GM18517 (cell line): Measurements from ENCODE around the gene IFITM2.
"Not testable (repeated sequence)": the region's sequence is repeated elsewhere in the genome, so short reads cannot be mapped to it uniquely, and the experiment has no call there.

Experiments used
- ATAC-seq: cut with Tn5 transposase; IDR thresholded peaks from one replicate; pipeline ENCODE4 v1.9.1; 2021; ENCODE audit warnings: mild to moderate bottlenecking, moderate library complexity; ENCODE audit not compliant: unreplicated experiment

The IFITM2 gene

DNA sequence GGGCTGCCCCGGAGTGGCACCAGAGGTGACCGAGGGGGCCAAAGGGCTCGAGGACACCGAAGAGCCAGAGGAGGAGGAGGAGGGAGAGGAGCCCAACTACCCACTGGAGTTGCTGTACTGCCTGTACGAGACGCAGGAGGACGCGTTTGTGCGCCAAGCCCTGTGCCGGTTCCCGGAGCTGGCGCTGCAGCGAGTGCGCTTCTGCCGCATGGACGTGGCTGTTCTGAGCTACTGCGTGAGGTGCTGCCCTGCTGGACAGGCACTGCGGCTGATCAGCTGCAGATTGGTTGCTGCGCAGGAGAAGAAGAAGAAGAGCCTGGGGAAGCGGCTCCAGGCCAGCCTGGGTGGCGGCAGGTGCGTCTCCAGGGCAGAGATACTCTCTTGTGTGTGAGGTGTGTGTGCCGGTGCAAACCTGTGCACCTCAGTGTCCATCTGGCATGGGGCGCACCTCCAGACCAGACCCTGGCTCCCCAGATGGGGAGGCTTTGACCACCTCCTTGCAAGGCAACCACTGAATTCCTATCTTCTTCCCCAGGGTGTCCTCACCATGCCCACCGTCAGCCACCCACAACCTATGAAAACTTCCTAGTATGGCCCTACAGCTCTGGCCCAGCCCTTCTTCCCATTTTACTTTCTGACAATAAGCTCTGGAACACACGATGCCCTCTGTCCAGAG lies 26.0 kb upstream of the IFITM2 start:
- ATAC-seq = no peak

DNA sequence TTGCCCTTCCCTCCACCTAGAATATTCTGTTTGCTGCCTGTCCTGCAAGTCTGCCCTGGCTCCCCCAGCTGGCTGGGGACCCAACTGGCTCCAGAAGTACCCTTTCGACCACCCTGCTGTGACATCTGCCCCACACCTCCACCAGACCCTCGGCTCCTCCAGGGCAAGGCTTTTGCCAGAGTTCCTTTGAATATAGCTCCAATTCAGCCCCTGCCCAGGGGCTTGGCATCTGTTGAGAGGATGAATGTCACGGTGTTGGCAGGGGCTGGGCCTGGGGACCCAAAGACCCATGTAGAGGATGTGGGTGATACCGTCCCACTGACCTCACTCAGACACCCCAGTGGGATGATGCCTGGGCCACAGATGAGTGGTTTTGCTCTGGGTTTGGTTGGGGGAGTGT lies 25.4 kb upstream of the IFITM2 start:
- no peak for ATAC-seq

DNA sequence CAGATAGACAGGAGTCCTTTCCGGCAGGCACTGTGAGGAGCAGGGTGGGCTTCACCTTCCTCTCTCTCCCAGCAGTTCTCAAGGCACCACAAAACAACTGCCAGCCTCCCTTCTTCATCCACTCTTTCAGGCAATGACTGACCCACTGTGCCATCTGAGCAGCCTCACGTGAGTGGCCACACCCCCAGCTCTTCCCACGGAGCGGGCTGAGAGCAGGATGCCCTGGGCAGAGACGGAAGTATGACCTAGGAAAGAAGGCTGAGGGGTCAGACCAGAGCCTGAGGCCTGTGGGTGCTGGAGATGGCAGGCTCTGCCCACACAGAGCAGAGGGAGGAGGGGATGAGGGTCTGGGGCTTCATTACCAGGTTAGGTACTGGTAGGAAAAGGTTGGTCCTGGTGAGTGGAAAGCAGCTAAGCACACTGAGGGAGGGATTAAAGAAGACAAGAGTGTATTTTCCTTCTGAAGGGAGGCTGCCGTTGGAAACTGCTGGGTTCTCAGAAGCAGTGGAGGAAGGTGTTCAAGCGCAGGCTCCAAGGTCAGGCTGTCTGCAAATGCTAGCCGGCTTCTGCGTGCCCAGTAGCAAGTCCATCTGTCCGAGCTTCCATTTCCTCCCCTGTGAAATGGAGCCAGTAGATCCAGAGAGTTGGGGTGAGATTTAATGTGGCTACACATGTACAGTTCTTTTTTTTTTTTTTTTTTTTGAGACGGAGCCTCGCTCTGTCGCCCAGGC lies 24.8 kb upstream of the IFITM2 start:
- no peak for ATAC-seq

DNA sequence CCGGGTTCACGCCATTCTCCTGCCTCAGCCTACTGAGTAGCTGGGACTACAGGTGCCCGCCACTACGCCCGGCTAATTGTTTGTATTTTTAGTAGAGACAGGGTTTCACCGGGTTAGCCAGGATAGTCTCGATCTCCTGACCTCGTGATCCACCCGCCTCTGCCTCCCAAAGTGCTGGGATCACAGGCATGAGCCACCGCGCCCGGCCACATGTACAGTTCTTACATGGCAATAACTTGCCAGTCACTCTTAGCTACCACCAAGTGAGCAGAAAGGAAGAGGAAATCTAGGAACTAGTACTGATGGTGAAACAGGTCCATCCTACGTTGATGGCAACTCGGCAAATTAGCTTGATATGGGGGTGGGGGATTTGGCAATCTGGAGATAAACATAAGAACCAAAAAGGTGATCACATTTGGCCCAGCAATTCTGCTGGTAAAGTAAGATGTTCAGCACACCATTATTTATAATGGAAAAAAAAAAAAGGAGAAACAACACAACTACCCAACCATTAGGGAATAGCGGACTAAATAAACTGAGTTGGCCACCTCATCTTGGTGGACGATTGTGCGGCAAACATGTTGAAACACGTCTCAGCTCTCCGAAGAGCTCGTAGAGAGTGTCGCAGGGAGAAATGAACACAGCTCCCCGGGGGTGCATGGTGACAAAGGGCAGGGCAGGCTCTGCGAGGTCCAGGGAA lies 24.1 kb upstream of the IFITM2 start:
- no peak for ATAC-seq

DNA sequence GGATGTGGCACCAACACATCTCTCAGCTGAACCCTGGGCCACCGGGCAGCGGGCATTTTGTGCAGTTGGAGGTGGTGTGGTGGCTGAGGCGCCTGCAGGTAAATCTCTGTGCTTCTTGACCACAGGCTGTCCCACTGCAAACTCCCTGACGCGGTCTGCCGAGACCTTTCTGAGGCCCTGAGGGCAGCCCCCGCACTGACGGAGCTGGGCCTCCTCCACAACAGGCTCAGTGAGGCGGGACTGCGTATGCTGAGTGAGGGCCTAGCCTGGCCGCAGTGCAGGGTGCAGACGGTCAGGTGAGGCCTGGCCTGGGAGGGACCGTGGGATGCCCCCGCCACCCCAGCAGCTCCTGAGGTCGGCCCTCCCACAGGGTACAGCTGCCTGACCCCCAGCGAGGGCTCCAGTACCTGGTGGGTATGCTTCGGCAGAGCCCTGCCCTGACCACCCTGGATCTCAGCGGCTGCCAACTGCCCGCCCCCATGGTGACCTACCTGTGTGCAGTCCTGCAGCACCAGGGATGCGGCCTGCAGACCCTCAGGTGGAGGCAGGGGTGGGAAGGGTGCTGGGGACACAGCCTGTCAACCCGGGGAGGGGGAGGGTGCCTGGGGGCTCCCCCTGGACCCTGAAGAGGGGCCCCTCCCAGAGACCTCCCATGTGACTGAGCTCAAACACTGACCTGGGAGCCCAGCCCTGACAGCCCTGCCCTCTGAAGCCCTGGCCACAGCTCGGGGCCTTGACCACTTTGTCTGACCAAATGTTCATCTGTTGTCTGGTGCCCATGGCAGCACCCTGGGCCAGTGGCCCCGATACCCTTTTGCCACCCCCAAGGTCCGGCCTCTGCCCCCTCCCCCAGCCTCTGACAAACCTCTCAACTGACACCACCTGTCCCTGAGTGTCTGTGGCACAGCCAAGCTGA lies 23.3 kb upstream of the IFITM2 start:
- ATAC-seq = no peak

DNA sequence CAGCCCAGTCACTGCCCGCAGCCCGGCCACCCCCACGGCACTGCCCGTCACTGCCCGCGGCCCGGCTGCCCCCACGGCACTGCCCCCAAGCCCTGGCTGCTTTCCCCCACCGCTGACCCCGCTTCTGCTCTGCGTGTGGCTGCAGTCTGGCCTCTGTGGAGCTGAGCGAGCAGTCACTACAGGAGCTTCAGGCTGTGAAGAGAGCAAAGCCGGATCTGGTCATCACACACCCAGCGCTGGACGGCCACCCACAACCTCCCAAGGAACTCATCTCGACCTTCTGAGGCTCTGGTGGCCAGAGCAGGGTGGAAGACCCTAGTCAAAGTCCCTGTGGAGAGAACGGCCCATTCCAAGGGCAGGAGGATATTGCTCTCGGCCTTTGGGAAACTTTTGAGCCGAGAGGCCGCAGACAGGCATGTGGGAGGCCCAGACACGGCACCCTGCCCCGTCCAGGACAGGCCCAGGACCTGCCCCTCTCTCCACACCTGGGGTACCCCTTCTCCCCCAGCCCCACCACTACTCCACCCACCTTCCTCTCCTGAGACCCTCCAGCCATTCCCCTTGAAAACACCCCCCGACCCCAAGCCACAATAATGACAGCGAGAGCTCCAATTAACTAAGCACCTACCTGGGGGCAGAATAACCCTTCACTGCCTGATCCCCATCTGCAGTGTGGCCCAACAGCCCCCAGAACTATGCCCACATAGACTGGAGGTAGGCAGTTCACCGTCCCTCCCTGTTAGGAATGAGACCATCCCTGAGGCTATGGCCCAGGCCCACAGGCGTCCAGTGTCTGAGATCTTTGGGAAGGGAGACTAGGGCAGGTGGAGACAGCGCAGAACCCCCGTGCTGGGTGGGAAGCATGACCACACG lies 22.4 kb upstream of the IFITM2 start:
- ATAC-seq = no peak

DNA sequence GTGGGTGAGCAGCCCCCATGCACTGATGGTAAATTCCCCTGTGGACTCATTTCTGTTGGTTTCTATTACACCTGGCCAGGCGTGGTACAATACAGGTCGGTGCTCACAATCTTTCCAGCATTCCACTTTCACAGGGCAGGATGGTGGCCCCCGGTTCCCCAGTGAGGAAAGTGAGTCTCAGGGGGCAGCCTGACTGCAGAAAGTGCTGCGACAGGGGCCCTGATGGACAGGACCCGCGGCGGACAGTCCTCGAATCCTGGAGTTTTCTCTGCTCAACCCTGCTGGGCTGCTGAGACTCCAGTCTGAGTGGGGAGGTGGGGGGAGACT lies 21.8 kb upstream of the IFITM2 start:
- no peak for ATAC-seq

DNA sequence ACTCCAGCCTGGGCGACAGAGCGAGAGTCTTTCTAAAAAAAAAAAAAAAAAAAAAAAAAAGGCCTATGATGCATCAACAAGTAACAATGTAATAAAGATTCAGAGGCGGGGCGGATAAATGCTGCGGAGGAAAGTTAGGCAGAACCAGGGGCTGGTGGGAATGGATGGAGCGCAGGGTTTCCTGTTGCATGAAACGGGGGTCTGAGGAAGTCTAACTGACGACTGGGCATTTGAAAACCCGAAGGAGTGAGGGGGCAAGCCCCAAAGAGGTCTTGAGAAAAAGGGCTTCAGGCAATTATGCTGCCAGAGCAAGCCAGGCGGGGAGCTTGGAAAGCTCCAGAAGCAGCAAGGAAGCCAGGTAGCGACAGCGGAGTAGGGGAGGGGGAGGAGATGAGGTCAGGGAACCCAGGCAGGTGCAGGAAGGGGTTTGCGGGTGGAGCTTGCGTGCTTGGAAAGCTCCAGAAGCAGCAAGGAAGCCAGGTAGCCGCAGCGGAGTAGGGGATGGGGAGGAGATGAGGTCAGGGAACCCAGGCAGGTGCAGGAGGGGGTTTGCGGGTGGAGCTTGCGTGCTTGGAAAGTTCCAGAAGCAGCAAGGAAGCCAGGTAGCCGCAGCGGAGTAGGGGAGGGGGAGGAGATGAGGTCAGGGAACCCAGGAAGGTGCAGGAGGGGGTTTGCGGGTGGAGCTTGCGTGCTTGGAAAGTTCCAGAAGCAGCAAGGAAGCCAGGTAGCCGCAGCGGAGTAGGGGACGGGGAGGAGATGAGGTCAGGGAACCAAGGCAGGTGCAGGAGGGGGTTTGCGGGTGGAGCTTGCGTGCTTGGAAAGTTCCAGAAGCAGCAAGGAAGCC lies 20.4 kb upstream of the IFITM2 start:
- ATAC-seq = not testable (repeated sequence)

DNA sequence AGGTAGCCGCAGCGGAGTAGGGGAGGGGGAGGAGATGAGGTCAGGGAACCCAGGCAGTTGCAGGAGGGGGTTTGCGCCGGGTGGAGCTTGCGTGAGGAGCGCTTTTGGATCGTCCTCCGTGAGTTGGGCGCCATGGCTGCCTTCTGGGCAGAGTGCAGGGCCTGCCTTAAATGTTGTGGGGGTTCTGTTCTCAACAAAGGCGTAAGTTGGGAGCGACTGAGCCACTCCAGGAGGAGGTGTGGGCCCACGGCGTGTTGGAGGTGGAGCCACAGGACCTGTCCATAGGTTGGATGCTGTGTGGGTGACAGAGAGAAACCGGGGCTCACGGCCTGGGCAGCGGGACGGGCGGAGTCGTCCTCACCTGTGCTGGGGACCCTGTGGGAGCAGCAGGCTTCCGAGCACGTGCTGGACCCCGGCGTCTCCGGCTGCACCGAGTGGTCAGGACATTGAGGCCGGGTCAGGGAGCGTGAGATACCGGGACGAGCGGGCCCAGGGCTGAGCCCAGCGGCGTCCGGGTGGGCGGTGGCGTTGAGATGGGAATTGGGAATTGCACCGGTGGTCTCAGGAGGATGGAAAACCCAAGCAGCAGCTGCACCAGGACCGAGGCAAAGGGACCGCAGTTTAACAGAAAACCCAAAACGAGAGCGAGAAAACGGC lies 19.7 kb upstream of the IFITM2 start:
- no peak for ATAC-seq

DNA sequence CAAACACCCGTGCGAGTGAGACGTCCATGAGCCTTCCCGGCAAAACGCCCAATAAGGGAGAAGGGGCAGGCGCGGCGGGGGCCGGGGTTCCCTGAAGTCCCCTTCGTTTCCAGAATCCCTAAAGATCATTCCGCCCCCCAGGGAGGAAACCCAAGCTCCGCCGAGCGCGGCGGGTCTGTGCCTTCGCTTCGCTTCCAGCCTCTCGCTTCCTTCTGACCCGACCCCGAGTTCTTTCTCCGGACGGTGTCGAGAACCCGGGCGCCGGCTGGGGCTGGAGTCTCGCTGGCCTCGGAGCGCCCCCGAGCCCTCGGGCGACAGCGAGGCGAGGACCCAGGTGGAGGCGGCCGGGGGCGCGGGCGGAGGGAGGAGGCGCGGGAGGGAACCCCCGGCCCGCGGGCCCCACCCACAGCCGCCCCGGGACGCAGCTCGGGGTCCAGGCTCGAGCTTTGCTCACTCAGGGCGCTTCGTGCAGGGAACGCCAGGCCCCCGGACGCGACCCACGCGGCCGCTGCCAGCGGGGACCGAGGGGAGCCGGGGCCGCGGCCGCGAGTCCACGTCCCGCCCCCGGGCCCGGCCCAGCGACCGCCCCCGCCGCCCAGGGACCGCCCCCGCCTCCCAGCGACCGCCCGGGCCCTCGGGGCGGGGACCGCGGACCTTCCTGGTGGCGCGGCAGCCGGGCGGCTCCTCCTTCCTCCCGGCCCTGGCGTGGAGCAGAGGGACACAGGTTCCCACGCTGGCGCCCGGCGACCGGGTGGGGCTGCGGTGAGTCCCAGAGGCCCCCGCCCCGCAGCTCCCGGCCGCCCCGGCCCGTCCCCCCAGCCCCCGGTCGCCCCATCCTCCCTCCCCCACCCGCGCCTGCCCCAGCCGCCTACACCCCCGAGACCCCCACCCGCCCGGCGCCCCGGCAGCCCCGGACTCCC lies 18.9 kb upstream of the IFITM2 start, which contains the start of gene PGGHG:
Gene PGGHG (plus strand): TSS at position 649 of the 920 bp plus-strand sequence. CDS start 691 bp downstream, outside the sequence.
- ATAC-seq = no peak

DNA sequence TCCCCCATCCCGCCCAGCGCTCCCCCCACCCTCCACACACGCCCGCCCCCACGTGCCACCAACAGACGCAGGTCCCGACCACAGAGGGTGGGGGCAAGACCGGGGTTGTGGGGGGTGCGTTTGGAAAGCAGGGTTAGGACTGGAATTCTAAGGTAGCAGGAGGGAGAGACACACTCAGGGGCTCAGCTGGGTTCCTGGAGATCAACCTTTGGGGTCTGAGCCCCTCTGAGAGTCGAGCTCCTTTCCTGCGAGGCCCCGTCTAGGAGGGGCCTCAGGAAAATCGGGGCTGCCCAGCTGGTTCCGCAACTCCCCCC lies 18.3 kb upstream of the IFITM2 start:
- no peak for ATAC-seq

DNA sequence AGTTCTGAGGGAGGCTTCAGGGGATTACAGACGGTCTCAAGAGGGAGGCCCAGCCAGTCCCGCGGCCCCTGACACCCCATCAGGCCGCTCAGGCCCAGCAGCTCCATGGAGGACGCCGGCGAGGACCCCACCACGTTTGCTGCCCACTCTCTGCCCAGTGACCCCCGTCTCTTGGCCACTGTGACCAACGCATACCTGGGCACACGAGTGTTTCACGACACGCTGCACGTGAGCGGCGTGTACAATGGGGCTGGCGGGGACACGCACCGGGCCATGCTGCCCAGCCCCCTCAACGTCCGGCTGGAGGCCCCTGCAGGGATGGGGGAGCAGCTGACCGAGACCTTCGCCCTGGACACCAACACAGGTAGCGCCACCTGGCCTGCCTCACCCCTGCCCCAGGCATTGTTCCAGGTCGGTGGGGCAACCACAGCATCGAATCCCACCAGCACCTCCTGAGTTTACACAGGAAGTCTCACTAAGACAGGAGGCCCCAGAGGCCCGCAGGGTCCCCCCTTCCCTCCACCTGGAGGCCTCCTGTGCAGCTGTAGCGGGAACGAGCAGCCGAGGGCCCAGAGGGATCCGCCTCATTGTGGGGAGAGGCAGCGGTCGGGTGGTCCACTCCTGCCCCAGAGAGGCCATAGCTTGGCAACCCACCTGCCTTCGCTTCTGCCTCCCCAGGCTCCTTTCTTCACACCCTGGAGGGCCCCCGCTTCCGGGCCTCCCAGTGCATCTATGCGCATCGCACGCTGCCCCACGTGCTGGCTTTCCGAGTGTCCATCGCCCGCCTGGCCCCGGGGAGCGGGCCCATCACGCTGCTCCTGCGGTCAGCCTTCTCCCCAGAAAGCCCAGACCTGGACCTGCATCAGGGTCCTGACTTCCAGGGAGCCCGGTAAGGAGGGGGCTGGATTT lies 17.6 kb upstream of the IFITM2 start:
- ATAC-seq = no peak

DNA sequence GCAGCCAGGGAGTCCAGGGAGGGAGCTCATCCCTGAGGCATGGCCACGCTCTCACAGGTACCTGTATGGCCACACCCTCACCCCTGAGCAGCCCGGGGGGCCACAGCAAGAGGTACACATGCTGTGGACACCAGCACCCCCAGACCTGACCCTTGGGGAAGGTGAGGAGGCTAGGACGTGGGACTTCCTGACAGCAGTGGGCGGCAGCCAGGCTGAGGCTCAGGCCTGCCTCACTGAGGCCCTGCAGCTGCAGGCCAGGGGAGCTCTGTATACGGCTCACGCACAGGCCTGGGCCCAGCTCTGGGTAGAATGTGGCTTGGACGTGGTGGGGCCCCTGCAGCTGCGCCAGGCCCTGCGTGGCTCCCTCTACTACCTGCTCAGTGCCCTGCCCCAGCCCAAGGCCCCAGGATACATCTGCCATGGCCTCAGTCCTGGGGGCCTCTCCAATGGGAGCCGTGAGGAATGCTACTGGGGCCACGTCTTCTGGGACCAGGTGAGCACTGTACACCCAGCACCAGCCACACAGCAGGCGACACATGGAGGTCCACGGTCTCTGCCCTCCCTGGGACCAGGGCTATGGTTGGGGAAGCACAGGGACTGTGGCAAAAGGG lies 16.9 kb upstream of the IFITM2 start:
- ATAC-seq = no peak

DNA sequence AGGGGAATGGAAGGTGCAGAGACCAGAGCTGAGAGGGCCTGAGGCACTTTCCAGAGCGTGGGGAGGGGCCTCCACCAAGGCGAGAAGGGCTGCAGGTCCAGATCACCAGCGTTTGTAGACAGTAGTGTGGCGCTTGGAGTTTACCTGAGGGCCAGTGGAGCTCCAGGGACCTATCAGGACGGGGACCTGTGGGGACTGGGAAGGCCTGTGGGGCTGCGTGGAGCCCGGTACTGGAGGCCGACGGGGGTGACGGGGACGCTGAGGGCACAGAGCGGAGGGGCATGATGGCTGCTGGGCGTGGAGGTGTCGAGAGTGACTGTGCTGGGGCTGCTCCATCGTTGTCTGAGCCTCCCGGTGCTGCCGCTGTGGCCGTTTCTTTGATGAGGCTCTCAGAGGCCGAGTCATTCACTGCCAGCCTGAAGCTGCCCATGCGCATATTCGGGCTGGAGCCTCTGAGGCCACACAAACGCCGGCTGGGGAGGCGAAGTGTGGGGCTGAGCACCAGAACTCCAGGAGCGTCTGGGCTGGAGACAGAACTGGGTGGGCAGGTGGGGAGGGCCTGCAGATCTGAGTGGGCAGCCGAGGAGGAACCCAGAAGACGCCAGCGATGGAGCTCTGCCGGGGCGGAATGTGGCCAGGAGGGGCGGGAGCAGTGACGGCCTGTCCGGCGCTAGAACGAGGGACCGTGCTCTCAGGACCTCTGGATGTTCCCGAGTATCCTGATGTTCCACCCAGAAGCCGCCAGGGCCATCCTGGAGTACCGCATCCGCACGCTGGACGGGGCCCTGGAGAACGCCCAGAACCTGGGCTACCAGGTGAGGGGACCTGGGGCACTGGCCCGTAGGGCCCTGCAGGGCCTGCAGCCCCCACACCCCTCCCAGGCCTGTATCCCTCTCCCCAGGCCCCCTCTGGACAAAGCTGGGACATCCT lies 16.1 kb upstream of the IFITM2 start:
- no peak for ATAC-seq
